Skeletal muscle cell (primary cell): ENCODE measurements around the gene ANKS1A.
A peak's percentile ranks its signal among the peaks of the same experiment; 100 is the strongest.

Source experiments
- DNase-seq: peaks from one replicate; pipeline ENCODE4 v3.0.0-alpha.2; 2010; ENCODE audit warnings: low read depth
- H3K4me3 ChIP-seq: 2 replicates; pipeline ENCODE4 v1.5.1; 2011; ENCODE audit warnings: low read depth, mild to moderate bottlenecking, control low read depth, low read length, moderate library complexity

Gene ANKS1A

DNA sequence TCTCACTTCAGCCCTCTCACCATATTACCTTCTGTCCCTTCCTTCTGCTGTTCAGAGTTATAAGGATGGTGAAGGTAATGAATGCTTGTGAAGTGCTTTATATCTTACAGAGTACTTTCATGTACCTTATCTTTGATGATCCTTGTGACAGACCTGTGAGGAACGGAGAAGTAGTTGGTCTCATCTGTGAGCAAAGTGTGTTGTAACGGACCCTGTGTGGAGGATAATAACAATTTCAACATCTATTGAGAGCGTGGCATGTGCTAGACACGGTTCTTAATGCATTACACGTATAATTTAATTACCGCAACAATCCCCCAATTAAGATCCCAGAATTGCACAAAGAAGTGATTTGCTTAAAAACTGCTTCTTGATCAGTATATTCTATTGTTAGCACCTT, 124.6 kb downstream of the ANKS1A start:
- no peak for DNase-seq
- H3K4me3 ChIP-seq = no peak overlapping the region

DNA sequence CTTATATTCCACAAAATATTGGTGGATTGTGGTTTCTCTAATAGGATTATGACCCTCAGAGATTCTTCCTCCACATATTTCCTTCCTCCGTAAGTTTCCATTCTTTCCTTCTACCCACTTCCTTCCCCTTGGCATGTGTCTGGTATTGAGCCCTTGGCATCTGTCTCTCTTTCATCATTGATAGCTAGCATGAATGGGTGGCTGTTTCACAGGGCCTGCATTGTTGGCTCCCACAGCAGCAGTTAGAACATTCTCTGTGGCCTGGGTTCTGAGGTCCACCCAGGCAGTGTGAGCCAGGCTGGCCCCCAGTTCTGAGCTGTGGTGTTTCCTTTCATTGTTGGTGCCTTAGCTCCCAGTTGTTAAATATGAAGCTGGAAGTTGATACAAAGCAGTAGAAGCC, 125.3 kb downstream of the ANKS1A start:
- no peak overlapping the region for H3K4me3 ChIP-seq
- no peak for DNase-seq

DNA sequence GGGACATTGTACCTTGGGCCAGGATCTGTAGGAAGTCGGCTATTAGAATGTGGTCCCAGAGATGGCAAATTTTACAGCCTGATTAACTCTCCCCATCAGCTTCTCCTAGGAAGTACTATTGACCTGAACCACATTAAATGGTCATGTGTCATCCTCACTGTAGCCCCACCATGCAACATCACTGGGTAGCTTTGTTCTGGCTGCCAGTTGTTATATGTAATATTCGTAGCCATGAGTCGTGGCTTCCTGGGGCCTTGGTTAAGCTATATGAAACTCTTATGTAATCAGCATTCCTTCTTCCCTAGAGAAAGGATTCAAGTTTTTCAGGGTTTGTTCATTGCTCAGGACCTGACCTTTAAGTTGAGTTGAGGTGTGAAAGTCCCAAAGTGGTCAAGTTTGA, 125.7 kb downstream of the ANKS1A start:
- peak; percentile 58 for DNase-seq
- H3K4me3 ChIP-seq = no peak overlapping the region

DNA sequence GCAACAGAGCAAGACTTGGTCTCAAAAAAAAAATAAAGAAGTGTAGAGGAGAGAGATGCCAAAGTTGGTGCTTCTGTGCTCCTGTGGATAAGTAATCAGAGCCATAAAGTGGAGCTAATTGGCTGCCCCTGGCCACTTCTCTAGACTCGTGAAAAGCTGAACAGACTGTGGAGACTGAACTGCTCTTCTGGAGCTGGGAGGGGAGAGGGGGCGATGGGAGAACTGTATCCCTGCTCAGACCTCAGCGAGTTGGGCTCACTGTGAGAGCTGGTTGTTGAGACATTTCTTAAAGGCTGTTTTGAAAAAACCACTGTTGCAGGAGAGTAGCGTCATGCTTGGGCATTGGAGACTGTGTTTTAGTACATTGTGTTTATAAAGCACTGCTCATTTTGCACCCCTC, 126.4 kb downstream of the ANKS1A start:
- H3K4me3 ChIP-seq = no peak overlapping the region
- DNase-seq = no peak

DNA sequence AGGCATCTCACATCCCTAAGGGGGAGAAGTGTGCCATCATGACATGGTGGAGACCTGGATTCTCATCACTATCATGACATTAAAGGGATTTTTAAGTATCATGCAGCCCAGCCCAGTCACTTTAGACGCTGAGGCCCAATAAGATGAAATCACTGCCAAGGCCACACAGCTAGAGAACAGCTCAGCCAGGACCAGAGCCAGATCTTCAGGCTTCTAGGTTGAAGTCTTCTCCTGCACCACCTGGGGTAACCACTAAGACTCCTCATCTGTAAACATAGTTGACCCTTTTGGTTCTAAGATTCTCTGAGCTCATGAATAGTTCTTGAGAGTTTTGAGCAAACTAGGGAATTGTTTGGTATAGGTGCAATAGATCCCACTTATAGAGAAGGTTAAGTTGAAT, 126.9 kb downstream of the ANKS1A start:
- H3K4me3 ChIP-seq = no peak overlapping the region
- no peak for DNase-seq

DNA sequence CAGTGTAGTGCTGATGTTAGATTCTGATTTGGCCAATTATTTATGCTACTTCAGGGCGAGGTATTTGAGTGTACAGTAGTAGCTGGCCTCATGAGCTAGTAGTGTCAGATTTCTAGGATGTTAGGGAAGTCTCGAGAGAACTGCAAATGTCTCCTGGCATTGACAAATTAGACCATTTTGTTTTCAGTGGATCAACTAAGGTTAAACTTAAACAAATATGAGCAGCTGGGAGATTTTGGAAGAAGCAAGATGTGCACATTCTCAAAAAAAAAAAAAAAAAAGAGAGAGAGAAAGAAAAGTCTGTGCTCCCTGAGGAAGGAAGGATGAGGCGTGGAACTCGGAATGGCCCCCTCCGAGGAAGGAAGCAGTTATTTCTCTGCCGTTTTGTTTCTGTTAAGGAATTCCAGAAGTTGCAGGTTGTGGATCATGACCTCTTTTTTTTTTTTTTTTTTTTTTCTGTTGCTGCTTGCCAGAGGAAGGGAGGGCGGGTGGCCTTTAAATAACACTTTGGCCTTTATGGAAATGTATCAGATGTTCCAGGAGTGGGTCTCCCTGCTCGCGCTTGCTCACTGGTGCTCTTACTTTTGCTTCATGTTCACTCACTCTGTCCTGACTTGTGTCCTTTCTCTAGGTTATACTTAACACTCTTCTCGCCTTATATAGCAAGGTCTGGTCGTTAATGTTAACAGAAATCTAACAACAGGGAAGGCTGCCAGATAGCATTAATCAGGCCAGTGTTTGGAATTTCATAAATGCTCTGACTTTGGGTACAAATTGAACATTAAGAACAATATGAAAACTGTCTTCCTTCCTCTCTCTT, 127.7 kb downstream of the ANKS1A start:
- DNase-seq = peak; percentile 64
- peak overlapping the region; percentile 40 for H3K4me3 ChIP-seq

DNA sequence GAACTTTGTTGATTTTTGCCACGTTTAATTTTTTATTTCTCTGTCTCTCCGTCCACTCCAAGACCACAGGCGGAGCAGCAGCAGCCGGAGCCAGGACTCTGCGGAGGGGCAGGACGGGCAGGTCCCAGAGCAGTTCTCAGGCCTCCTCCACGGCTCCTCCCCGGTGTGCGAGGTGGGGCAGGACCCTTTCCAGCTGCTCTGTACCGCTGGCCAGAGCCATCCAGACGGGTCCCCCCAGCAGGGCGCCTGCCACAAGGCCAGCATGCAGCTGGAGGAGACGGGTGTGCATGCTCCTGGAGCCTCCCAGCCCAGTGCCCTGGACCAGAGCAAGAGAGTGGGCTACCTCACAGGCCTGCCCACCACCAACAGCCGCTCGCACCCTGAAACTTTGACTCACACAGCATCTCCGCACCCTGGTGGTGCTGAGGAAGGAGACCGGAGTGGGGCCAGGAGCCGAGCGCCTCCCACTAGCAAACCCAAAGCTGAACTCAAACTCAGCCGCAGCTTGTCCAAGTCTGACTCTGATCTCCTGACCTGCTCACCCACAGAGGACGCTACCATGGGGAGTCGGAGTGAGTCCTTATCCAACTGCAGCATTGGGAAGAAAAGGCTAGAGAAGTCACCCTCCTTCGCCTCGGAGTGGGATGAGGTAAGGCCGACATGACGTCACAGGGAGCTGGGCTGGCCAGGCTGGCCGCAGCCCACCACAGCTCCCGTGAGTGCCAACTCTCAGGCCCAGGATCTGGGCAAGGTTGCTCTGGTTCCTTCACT, 128.5 kb downstream of the ANKS1A start:
- DNase-seq = no peak
- peak overlapping the region; percentile 40 for H3K4me3 ChIP-seq

DNA sequence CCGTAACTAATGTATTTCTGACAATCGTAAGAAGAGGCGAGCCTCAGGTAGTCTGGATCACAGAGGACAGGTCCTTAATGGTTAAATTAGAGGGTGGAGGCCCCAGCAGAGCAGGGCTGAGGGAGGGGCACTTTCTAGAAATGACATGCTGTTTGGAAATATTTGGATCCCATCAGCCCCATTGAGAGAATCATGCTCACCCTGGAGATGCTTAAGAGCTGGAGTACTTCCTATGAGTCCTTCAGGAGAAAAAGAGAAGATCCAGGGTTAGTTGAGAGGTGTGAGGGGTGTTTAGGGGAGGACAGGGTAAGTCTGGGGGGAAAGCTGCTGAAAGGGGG, 129.1 kb downstream of the ANKS1A start:
- DNase-seq = no peak
- H3K4me3 ChIP-seq = peak overlapping the region; percentile 40

DNA sequence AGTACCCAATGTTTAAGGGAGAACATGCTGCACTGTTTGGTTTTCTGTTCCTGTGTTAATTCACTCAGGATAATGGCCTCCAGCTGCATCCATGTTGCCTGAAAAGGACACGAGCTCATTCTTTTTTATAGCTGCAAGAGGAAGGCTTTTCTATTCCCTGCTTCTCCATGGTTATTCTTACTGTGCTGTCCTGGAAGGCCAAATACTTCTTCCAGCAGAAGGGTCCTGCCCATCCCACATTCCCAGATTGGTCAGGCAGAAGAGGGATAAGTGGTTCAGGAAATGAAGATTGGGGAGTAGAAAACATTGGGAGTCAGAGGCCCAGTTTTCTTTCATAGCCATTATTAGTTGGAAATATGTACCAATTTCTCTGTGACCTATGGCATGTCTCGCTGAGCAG, 129.7 kb downstream of the ANKS1A start:
- H3K4me3 ChIP-seq = peak overlapping the region; percentile 40
- DNase-seq = no peak

DNA sequence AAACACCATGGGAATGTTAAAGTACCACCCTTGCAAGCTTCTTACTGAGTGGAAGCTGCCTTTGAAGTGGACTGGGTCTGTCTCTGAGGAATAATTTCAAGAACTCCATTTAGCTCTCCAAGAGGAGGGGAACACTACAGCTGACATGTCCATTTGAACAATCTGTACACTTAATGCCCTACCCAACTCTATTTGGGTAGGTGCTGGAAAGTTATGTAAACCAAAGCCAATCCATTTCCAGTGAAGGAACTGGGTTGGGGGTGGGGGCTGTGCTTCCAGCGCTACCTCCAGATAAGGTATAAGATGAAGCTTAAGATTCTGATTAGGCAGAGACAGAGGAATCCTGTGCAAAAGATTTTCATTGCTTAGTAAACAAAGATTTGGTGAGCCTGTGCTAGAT, 130.1 kb downstream of the ANKS1A start:
- no peak for DNase-seq
- H3K4me3 ChIP-seq = peak overlapping the region; percentile 40

DNA sequence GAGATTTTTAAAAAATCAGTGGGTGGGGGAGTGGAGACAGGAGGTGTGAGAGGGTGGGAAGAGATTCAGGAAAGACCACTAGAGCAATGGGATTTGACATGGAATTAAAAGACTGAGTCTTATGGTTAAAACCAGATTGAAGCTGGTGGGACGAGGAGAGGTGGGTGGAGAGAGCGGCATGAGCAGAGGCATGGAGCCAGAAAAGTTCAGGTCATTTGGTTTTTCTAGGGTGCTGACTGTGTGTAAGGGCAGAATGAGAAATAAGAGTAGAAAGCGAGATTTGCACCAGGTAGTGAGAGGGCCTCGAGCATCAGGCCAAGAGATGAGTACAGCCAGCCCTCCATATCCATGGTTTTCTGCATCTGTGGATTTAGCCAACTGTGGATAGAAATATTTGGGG, 130.8 kb downstream of the ANKS1A start:
- DNase-seq = no peak
- peak overlapping the region; percentile 40 for H3K4me3 ChIP-seq

DNA sequence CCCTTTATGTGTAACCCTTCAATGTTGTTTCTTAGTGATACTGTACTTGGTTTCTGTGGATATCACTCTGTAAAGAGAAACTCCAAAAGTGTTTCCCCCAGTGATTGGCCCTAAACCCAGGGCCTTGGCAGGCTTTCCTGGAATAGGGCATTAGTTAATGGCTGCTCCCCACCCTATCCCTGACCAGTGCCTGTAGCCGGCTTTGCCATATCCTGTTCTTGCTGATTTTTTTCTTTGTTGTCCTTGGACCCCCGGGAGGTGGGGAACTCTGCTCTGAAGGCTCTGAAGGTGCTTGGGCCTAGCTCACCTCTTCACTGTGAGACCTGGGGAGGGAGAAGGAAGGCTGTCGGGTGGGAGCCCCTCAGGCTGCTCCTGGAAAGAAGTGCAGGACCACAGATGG, 131.9 kb downstream of the ANKS1A start:
- H3K4me3 ChIP-seq = peak overlapping the region; percentile 1
- DNase-seq = no peak

DNA sequence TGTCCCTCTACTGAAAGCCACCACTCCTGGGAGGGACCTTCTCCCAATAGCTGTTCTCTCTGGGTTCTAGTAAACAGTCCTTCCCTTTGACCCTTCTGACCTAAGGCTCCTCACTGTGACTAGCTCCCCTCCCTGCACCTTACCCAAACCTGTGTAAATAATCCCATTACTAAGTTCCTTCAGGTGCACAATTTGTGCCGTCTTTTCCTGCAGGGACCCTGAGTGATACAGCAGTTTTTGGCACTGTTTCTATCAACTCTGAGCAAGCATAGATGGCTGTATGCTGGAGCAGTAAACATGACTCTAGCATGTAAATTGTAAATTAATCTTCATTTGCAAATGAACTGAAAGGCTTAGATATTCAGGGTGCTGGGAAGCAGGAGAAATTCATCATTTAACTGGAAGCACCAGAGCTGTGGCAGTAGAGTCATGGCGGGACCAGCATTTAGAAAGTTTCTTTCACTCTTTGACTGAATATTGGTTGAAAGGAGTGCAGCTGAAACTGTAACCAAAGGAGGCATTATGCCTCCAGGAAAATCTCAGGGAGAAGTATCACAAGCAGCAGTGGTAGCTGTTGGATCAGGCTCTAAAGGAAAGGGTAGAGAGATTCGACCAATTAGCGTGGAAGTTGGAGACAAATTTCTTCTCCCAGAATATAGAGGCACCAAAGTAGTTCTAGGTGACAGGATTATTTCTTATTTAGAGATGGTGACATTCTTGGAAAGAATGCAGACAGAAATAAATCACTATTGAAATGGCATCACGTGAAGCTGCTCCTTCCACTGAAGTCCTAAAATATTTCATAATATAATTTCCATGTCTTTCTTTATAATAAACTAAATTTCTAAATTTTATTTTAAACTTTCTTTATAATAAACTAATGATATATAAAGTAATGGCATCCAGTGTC, 134.3 kb downstream of the ANKS1A start:
- H3K4me3 ChIP-seq = no peak overlapping the region

DNA sequence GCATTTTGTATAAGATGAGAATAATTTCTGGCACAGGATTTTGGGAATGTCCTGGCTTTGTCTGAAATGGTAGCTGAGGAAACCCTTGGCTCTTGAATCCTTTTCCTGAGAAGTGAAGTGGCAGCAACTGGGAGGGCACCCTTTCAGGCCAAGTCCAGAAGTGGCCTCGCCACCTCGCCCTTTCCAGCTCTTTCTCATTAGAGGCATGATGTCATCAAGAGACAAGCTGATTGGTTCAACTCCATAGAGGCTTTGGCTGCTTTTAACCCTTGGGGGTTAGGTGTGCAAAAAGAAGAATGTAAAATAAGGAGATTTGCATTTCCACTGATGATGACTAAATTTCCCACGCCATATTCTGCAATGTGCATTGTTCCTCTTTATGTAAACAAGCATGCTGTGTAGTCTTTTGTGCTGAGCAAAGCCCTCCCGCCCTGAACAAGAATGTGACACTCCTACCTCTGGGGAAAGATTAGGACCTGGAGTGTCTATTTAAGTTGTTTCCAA, 135.5 kb downstream of the ANKS1A start:
- no peak for DNase-seq
- no peak overlapping the region for H3K4me3 ChIP-seq

More for the DNA sequence above, 134.3 kb downstream of the ANKS1A start:
- no peak for DNase-seq

DNA sequence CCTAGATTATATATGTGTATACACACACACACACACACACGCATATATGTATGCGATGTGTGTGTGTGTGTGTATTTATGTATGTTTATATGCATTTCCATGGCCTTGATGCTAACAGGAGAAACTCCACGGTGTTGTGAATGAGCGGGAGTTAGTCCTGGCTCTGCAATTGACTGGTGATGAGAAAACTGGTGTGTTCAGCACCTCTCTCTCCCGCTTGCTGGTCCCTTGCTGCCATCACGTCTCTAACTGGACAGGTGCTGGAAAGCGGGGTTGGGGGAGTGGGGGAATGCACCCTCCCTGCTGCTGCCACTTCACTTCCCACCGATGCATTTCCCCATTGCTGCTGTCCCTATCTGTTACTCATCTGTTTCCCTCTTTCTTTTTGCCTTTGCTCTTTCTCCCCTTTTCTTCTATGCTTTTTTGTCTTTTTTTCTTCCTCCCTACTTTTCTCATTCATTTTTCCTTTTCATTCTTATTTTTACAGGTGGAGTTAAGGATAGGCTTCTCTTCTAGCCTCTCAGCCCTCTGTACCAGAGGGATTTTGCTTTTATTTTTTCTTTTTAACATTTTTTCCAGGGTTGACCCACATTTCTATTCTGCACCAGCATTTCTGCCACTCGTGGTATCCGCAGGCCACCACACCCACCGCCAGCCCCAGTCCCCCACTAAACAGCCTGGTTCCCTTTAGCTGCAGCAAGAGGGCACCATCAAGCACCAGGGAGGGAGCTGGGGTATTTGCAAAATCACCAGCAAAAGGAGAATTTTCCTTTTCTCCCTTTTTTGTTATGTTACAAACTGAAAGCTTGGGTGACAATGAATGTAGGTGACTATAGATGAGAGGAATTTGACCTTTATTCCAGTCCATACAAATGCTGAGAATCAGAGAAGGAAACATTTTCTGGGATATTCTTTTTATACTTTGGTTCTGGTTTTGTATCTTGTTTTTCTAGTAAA, 136.5 kb downstream of the ANKS1A start:
- DNase-seq = no peak
- no peak overlapping the region for H3K4me3 ChIP-seq

DNA sequence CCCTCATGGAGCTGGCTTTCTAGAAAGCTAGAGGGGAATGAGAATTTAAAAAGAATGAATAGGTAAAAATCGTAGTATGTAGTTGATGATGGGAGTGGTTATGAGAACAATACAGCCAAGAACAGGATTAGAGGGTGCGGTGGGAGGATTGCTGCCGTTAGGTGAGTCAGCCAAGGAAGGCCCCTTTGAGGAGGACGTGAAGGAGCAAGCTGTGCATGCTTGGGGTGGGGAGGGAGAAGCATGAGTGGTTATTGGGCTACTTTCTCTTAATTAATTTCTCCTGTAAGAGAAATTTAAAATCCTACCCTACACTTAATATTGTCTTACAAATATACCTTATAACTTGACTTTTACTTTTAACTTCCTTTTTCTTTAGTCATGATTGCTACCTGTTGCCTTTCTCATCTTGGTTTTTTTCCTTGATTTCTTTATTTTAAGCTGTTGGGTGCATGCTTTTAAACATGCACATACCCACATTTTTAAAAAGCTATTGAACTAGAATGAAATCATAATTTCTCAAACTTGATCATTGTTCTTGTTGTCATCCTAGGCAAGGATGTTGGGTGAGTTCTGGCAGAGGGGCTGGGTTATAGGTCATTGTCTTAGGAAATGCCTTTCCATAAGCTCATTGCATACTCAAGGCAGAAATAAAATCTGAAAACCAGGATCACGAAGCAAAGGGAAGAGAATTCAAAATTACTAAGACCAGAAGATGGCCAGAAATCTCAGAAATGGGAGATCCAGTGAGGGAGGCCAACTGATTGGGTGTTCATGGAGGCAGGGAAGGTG, 137.6 kb downstream of the ANKS1A start:
- no peak for DNase-seq
- H3K4me3 ChIP-seq = no peak overlapping the region

DNA sequence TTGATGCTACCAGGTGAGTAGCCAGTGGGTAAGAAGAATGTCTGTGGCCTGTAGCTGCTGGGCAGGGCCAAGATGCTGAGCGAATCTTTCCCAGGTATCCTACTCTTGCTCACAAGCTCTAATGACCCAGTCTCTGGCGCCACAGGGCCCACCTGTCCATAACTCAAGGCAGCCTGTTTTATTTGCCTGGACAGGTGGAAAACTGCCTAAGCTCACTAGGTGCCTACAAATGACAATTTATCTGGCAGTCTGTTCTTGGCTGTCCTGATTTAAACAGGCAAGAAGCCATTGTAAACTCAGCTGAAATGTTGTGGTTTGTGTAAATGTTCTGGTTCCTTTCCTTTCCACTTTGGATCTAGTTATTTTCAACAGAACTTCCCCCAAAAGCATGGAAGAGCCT, 138.8 kb downstream of the ANKS1A start:
- no peak overlapping the region for H3K4me3 ChIP-seq
- DNase-seq = no peak
